ENCODE measurements around the gene UBE2D4. TPM values are rescaled to one million over a fixed set of nuclear protein-coding genes. Genes with fewer than 3 reads are reported as not detected.

Gene UBE2D4
- total RNA-seq, 4 donors from 2014 or later, result 13.6 to 29.1 (median 17.2) TPM

DNA sequence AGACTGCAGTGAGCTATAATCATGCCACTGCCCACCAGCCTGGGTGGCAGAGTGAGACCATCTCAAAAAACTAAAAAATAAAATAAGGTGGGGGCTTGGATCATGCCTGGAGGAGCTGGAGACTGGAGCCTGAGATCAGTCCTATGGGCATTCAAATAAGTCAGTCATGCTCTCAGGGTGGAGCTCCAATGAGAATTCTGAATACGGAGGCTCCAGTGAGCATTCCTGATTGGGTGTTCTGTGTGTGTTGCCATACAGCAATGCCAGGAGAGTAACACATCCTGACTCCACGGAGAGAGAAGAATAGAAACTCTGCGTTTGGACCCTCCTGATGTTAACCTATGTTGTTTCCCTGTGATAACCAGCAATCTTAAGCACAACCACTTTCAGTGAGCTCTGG is 16.0 kb downstream of the UBE2D4 start:
- no peak for DNase-seq (ENCODE audit: low spot score in 2 of 2)
- WGBS, result 67% methylated on average over 3 of the region's 3 CpGs
- H3K36me3 ChIP-seq, result peaks cover 18% of the 10 kb centered on the region
- H3K27ac ChIP-seq, result no peak overlapping the region
- TF ChIP-seq POLR2AphosphoS5 (IDR thresholded peaks at IDR 0.05), result no peak
- no peak for TF ChIP-seq EP300 (IDR thresholded peaks at IDR 0.05)
- TF ChIP-seq, protein P1, sequence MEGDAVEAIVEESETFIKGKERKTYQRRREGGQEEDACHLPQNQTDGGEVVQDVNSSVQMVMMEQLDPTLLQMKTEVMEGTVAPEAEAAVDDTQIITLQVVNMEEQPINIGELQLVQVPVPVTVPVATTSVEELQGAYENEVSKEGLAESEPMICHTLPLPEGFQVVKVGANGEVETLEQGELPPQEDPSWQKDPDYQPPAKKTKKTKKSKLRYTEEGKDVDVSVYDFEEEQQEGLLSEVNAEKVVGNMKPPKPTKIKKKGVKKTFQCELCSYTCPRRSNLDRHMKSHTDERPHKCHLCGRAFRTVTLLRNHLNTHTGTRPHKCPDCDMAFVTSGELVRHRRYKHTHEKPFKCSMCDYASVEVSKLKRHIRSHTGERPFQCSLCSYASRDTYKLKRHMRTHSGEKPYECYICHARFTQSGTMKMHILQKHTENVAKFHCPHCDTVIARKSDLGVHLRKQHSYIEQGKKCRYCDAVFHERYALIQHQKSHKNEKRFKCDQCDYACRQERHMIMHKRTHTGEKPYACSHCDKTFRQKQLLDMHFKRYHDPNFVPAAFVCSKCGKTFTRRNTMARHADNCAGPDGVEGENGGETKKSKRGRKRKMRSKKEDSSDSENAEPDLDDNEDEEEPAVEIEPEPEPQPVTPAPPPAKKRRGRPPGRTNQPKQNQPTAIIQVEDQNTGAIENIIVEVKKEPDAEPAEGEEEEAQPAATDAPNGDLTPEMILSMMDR (IDR thresholded peaks at IDR 0.05), result no peak
- no peak for TF ChIP-seq POLR2A (IDR thresholded peaks at IDR 0.05)
- H3K4me1 ChIP-seq, result peaks cover 5% of the 10 kb centered on the region
- H3K4me3 ChIP-seq, result no peak overlapping the region
- no peaks in the 10 kb centered on the region for H3K9me3 ChIP-seq
- no peaks in the 10 kb centered on the region for H3K27me3 ChIP-seq

- Histone ChIP-seq H3K36me3 (peaks cover 21% of the 10 kb centered on the region), H3K27ac (no peak overlapping the region), H3K27me3 (no peaks in the 10 kb centered on the region), H3K9me3 (no peaks in the 10 kb centered on the region), H3K4me3 (no peak overlapping the region), H3K4me1 (peaks cover 5% of the 10 kb centered on the region)
- 84% methylated on average over 2 of the region's 3 CpGs for WGBS
- TF ChIP-seq EP300 (IDR thresholded peaks at IDR 0.05) (no peak), POLR2A (IDR thresholded peaks at IDR 0.05) (no peak), POLR2AphosphoS5 (IDR thresholded peaks at IDR 0.05) (no peak)
- TF ChIP-seq, protein P1 (IDR thresholded peaks at IDR 0.05), result no peak
- no peak for DNase-seq (ENCODE audit: low spot score in 2 of 2)
These were observed 16.8 kb downstream of the UBE2D4 start for GRCh38 chr7:43942997-43943396.

DNA sequence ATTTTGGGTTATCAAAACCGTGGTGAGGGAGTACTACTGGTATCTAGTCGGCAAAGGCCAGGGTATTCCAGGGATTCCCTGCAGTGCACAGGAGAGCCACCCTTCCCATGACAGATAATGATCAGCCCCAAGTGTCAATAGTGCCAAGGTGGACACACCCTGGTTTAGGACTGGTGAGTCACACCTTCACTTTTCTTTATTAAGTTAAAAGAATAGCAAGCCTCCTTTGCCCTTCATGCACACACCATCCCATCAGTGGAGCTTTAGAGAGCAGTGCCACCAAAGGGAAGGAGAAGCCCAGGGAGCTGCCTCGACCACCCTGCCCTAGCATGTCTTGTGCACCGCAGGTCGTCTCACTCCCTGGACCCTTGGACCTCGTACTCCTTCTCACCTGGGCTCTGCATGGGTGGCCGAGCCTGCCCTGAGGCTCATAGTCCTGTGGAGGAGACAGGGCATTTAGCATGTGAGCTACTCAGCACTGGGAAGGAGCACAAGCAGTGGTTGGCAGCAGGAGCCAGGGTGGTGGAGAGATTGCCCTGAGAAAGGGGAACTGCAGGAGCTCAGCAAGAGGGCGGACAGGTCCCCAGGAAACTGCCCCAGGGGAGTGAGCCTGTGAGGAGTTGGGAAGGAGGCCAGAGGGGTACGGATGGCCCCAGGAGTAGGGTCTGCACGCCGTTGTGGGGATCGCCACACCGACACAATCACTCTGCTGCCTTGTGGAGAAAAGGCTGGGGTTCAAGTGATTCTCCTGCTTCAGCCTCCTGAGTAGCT is 17.4 kb downstream of the UBE2D4 start:
- H3K9me3 ChIP-seq, result no peaks in the 10 kb centered on the region
- H3K4me3 ChIP-seq, result no peak overlapping the region
- WGBS, result 74% methylated on average over 13 of the region's 13 CpGs
- no peak for TF ChIP-seq POLR2A (IDR thresholded peaks at IDR 0.05)
- TF ChIP-seq POLR2AphosphoS5 (IDR thresholded peaks at IDR 0.05), result no peak
- no peak for TF ChIP-seq EP300 (IDR thresholded peaks at IDR 0.05)
- no peak for DNase-seq (ENCODE audit: low spot score in 2 of 2)
- H3K27me3 ChIP-seq, result no peaks in the 10 kb centered on the region
- peaks cover 5% of the 10 kb centered on the region for H3K4me1 ChIP-seq
- peaks cover 27% of the 10 kb centered on the region for H3K36me3 ChIP-seq
- H3K27ac ChIP-seq, result no peak overlapping the region

DNA sequence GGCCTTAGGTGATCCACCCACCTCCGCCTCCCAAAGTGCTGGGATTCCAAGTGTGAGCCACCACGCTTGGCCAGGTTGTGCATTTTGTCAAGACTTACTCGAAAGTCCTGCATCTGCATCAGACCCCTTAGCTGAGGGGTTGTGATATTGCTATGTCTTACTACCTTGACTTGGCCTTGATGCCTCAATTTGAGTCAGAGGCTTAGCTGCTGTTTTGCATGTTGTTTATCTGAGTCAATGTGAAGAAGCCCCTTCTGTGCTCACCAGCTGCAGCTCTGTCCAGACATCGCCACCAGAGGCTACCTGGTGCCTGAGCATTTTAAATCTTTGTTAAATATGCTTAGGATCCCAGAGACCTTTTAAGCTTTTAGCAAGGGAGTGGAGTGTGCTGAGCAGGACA is 18.1 kb downstream of the UBE2D4 start:
- no peak overlapping the region for H3K4me3 ChIP-seq
- H3K27me3 ChIP-seq, result no peaks in the 10 kb centered on the region
- no peak for DNase-seq (ENCODE audit: low spot score in 2 of 2)
- H3K27ac ChIP-seq, result no peak overlapping the region
- peaks cover 5% of the 10 kb centered on the region for H3K4me1 ChIP-seq
- H3K36me3 ChIP-seq, result peaks cover 34% of the 10 kb centered on the region
- 100% methylated on average over 4 of the region's 4 CpGs for WGBS
- H3K9me3 ChIP-seq, result no peaks in the 10 kb centered on the region
- TF ChIP-seq, protein P1 (IDR thresholded peaks at IDR 0.05), result no peak

DNA sequence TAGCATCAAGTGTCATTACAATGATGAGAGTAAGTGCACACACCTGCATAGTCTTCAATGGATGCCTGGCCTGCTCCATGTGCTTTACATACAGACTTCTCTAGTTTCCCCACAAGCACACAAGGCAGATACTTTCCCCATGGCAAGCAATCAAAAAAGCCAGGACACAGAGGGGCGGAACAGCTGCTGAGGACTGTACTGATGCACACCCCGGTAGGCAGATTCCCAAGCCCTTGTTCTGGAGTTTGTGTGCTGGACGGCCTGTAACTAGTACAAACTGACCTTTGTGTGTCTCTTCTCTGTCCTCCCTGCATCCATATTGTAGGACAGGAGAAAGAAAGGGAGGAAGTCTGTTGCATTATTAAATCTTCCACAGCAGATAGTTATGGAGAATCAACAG is 25.8 kb downstream of the UBE2D4 start:
- Histone ChIP-seq H3K4me3 (no peak overlapping the region), H3K27me3 (no peaks in the 10 kb centered on the region), H3K9me3 (no peaks in the 10 kb centered on the region), H3K36me3 (peaks cover 58% of the 10 kb centered on the region), H3K27ac (no peak overlapping the region), H3K4me1 (no peaks in the 10 kb centered on the region)
- no peak for TF ChIP-seq EP300 (IDR thresholded peaks at IDR 0.05)
- TF ChIP-seq POLR2A (IDR thresholded peaks at IDR 0.05), result no peak
- TF ChIP-seq POLR2AphosphoS5 (IDR thresholded peaks at IDR 0.05), result no peak
- TF ChIP-seq, protein P1 (IDR thresholded peaks at IDR 0.05), result no peak
- WGBS, result 74% methylated on average over 3 of the region's 3 CpGs
- no peak for DNase-seq (ENCODE audit: low spot score in 2 of 2)
